Measurements from ENCODE around the gene DNASE1L2. TPM values are rescaled to one million over a fixed set of nuclear protein-coding genes. Genes with fewer than 3 reads are reported as not detected.

Gene DNASE1L2
- total RNA-seq, 4 donors from 2014 or later: 0.88 to 4.5 (median 1.4) TPM

GRCh38 chr16:2194852-2195321, 41.4 kb upstream of the DNASE1L2 start:
- no peak overlapping the region for H3K4me3 ChIP-seq (replicated peaks in 1 of 3)
- peak; percentile 34 to 80 (median 64) for TF ChIP-seq CTCF (IDR thresholded peaks at IDR 0.05)
- no peak for TF ChIP-seq POLR2A (IDR thresholded peaks at IDR 0.05)
- peak; percentile 66 to 69 for DNase-seq
- intact Hi-C loops (cut with DNase I): loop anchor here (5.0 to 10.0 kb wide), 3 partner anchors 67 to 307 kb away; partner anchors contain the start of gene CCNF
- no peaks in the 10 kb centered on the region for H3K9me3 ChIP-seq
- H3K27me3 ChIP-seq: no peaks in the 10 kb centered on the region
- H3K27ac ChIP-seq: no peak overlapping the region
- WGBS, 2 donors: 6 to 20% methylated on average over 2 to 6 of the region's 10 CpGs
- peaks cover 10 to 13% of the 10 kb centered on the region in 2 donors for H3K4me1 ChIP-seq
- no peaks in the 10 kb centered on the region for H3K36me3 ChIP-seq

GRCh38 chr16:2195322-2196161, 40.7 kb upstream of the DNASE1L2 start:
- Histone ChIP-seq H3K4me3 (replicated peaks in 1 of 3) (peak overlapping the region in 1 of 3 donors; percentile 37), H3K27ac (no peak overlapping the region), H3K4me1 (peaks cover 10 to 13% of the 10 kb centered on the region in 2 donors), H3K9me3 (no peaks in the 10 kb centered on the region), H3K36me3 (no peaks in the 10 kb centered on the region), H3K27me3 (no peaks in the 10 kb centered on the region)
- intact Hi-C loops (cut with DNase I): loop anchor here (5.0 to 10.0 kb wide), 3 partner anchors 67 to 307 kb away; partner anchors contain the start of gene CCNF
- TF ChIP-seq POLR2A (IDR thresholded peaks at IDR 0.05): no peak
- TF ChIP-seq CTCF (IDR thresholded peaks at IDR 0.05): no peak
- no peak for DNase-seq
- 0 to 7% methylated on average over 10 to 24 of the region's 49 CpGs for WGBS, 2 donors

- Histone ChIP-seq H3K4me1 (peaks cover 10 to 13% of the 10 kb centered on the region in 2 donors), H3K9me3 (no peaks in the 10 kb centered on the region), H3K27ac (no peak within 1 kb of the TSS), H3K36me3 (no peaks in the 10 kb centered on the region), H3K27me3 (no peaks in the 10 kb centered on the region), H3K4me3 (replicated peaks in 1 of 3) (peak within 1 kb of the TSS in 1 of 3 donors; percentile 37)
- intact Hi-C loops (cut with DNase I): loop anchor here (5.0 to 10.0 kb wide), 3 partner anchors 66 to 306 kb away; partner anchors contain the start of gene CCNF
- 0% methylated on average over 2 of the region's 129 CpGs; no CpG with 5 or more reads in 1 of the 2 donors for WGBS, 2 donors
- TF ChIP-seq POLR2A (IDR thresholded peaks at IDR 0.05) (no peak), CTCF (IDR thresholded peaks at IDR 0.05) (no peak)
- DNase-seq: peak in 1 of 2 donors; percentile 23
These were observed 39.9 kb upstream of the DNASE1L2 start, which contains the start of gene CASKIN1 for GRCh38 chr16:2196162-2196980. Gene CASKIN1 (minus strand): TSS chr16:2196605. CDS start chr16:2196432, 173 bp downstream.

GRCh38 chr16:2196981-2197511, 39.2 kb upstream of the DNASE1L2 start:
- H3K27ac ChIP-seq: no peak overlapping the region

More at GRCh38 chr16:2196981-2197511, 39.2 kb upstream of the DNASE1L2 start:
- no peak for DNase-seq
- no peaks in the 10 kb centered on the region for H3K27me3 ChIP-seq
- 29 to 43% methylated on average over 14 to 15 of the region's 32 CpGs for WGBS, 2 donors
- H3K9me3 ChIP-seq: no peaks in the 10 kb centered on the region
- no peaks in the 10 kb centered on the region for H3K36me3 ChIP-seq
- peaks cover 10 to 13% of the 10 kb centered on the region in 2 donors for H3K4me1 ChIP-seq
- intact Hi-C loops (cut with DNase I): loop anchor here (5.0 to 10.0 kb wide), 3 partner anchors 65 to 305 kb away; partner anchors contain the start of gene CCNF
- peak overlapping the region in 1 of 3 donors; percentile 21 for H3K4me3 ChIP-seq (replicated peaks in 1 of 3)
- no peak for TF ChIP-seq CTCF (IDR thresholded peaks at IDR 0.05)
- no peak for TF ChIP-seq POLR2A (IDR thresholded peaks at IDR 0.05)

Measured in thyroid gland (tissue), 4 donors.